HCT116 (cell line): ENCODE measurements around the gene DDR1. TPM values are rescaled to one million over a fixed set of nuclear protein-coding genes. Genes with fewer than 3 reads are reported as not detected.

ENCODE experiments used
- ATAC-seq: fragments of 200-7000 bp; cut with Tn5 transposase; 2 replicates; pipeline ENCODE4 v1.9.1; 2020; ENCODE audit warnings: mild to moderate bottlenecking, moderate library complexity
- BruUV-seq: library from RNA; stranded (reverse); fragments of 400-500 nt; replicated peaks from 2 replicates; lab custom pipeline; 2021; lab: Mats Ljungman, UMichigan
- CTCF ChIA-PET: fragments of 300-600 bp; sonication (Branson Sonifier 250); formaldehyde crosslinking; loops from one replicate; lab custom pipeline; 2021; ENCODE audit warnings: antibody characterized with exemption; lab: Charles Lee
- POLR2A ChIA-PET: fragments of 300-600, 350-600 bp; sonication (Branson Sonifier 250); formaldehyde crosslinking; loops from one replicate; lab custom pipeline; 2021; ENCODE audit warnings: antibody characterized with exemption; lab: Charles Lee
- RAD21 ChIA-PET, 2 experiments: fragments of 300-600 bp; sonication (Branson Sonifier 250); formaldehyde crosslinking; loops; one replicate each; lab custom pipeline; 2023; ENCODE audit warnings: low total read pairs in 2 of 2; ENCODE audit not compliant: uncharacterized antibody in 2 of 2, unreplicated experiment in 2 of 2, low non-redundant PET in 1 of 2; lab: Charles Lee
- DNase-seq: peaks from one replicate; pipeline ENCODE4 v3.0.0-alpha.2; 2010; ENCODE audit warnings: low read depth, low spot score
- H2AFZ ChIP-seq: fragments of 200-600 bp; shearing (Covaris generic), sonication (generic); 2 replicates; pipeline ENCODE4 v1.6.1; 2017; ENCODE audit warnings: low read depth, mixed run types, mixed read lengths, antibody characterized with exemption, low read length; ENCODE audit not compliant: poor library complexity, severe bottlenecking
- H3K27ac ChIP-seq: 2 replicates; pipeline ENCODE4 v1.5.1; 2012; ENCODE audit warnings: low read depth, low read length
- H3K27me3 ChIP-seq: fragments of 200-600 bp; sonication (generic); 2 replicates; pipeline ENCODE4 v1.6.1; 2016; ENCODE audit warnings: mixed run types, low read length, mixed read lengths; ENCODE audit not compliant: insufficient read depth
- H3K36me3 ChIP-seq, 2 experiments: fragments of 200-500 bp in 1 of 2; fragments of 200-600 bp in 1 of 2; sonication (Bioruptor generic) in 1 of 2; sonication (generic) in 1 of 2; 2 replicates each; pipeline versions ENCODE4 v1.5.1 to v1.6.1; 2014 to 2016; ENCODE audit warnings: low read length in 2 of 2, inconsistent platforms in 1 of 2, mixed read lengths in 1 of 2, mixed run types in 1 of 2; ENCODE audit not compliant: insufficient read depth in 2 of 2, control insufficient read depth in 1 of 2
- H3K4me1 ChIP-seq, 2 experiments: fragments of 200-600 bp in 1 of 2; sonication (generic) in 1 of 2; 2 replicates each; pipeline versions ENCODE4 v1.5.1 to v1.6.1; 2012 to 2017; ENCODE audit warnings: low read length in 2 of 2, inconsistent platforms in 1 of 2, mild to moderate bottlenecking in 1 of 2, mixed read lengths in 1 of 2, mixed run types in 1 of 2, moderate library complexity in 1 of 2; ENCODE audit not compliant: insufficient read depth in 2 of 2, control insufficient read depth in 1 of 2
- H3K4me2 ChIP-seq: fragments of 200-600 bp; sonication (generic); 2 replicates; pipeline ENCODE4 v1.6.1; 2017; ENCODE audit warnings: mixed run types, low read length, mixed read lengths
- H3K4me3 ChIP-seq, 2 experiments: fragments of 200-600 bp in 1 of 2; sonication (generic) in 1 of 2; replicated peaks in 1 of 2; 2 replicates each; pipeline ENCODE4 v1.5.1; 2011 to 2016; ENCODE audit warnings: low read length in 2 of 2, control low read depth in 1 of 2, low read depth in 1 of 2, mild to moderate bottlenecking in 1 of 2, mixed read lengths in 1 of 2, mixed run types in 1 of 2
- H3K79me2 ChIP-seq: fragments of 200-600 bp; sonication (generic); 2 replicates; pipeline ENCODE4 v1.6.1; 2017; ENCODE audit warnings: mild to moderate bottlenecking, mixed run types, low read length, moderate library complexity, mixed read lengths; ENCODE audit not compliant: insufficient read depth
- H3K9ac ChIP-seq: fragments of 200-600 bp; sonication (generic); 2 replicates; pipeline ENCODE4 v1.6.1; 2016; ENCODE audit warnings: low read length, mixed read lengths
- H3K9me2 ChIP-seq: fragments of 200-600 bp; sonication (generic), shearing (Covaris generic); 2 replicates; pipeline ENCODE4 v1.6.1; 2017; ENCODE audit warnings: mixed run types, mild to moderate bottlenecking, moderate library complexity; ENCODE audit not compliant: insufficient read depth
- H3K9me3 ChIP-seq, 2 experiments: fragments of 200-500 bp in 1 of 2; fragments of 200-600 bp in 1 of 2; sonication (Bioruptor generic) in 1 of 2; sonication (generic) in 1 of 2; 2 replicates each; pipeline ENCODE4 v1.6.1; 2014 to 2017; ENCODE audit warnings: low read length in 2 of 2, mixed read lengths in 2 of 2, inconsistent platforms in 1 of 2, low read depth in 1 of 2, mild to moderate bottlenecking in 1 of 2, mixed run types in 1 of 2, moderate library complexity in 1 of 2; ENCODE audit not compliant: control insufficient read depth in 1 of 2, insufficient read depth in 1 of 2
- H4K20me1 ChIP-seq: fragments of 200-600 bp; sonication (generic), shearing (Covaris generic); 2 replicates; pipeline ENCODE4 v1.6.1; 2017; ENCODE audit warnings: mixed run types, mild to moderate bottlenecking, moderate library complexity; ENCODE audit not compliant: insufficient read depth
- CEBPB ChIP-seq: IDR thresholded peaks from 2 replicates; pipeline ENCODE4 v1.6.1; 2012; ENCODE audit warnings: low read depth
- JUND ChIP-seq: IDR thresholded peaks from 2 replicates; pipeline ENCODE4 v1.6.1; 2012
- POLR2A ChIP-seq: IDR thresholded peaks from 2 replicates; pipeline ENCODE4 v1.7.0; 2011; ENCODE audit warnings: borderline replicate concordance; ENCODE audit not compliant: insufficient read depth, insufficient read length; ENCODE audit errors: extremely low read depth
- RAD21 ChIP-seq: IDR thresholded peaks from 2 replicates; pipeline ENCODE4 v1.6.1; 2012; ENCODE audit warnings: low read depth, mild to moderate bottlenecking
- SIN3A ChIP-seq: IDR thresholded peaks from 2 replicates; pipeline ENCODE4 v1.6.1; 2012; ENCODE audit warnings: low read depth
- TCF7L2 ChIP-seq: IDR thresholded peaks from 2 replicates; pipeline ENCODE4 v1.7.0; 2011; ENCODE audit warnings: borderline replicate concordance, inconsistent platforms; ENCODE audit not compliant: insufficient read depth, insufficient read length; ENCODE audit errors: extremely low read depth
- ZFX ChIP-seq: fragments of 450-650 bp; IDR thresholded peaks from 2 replicates; pipeline ENCODE4 v1.6.1; 2017
- intact Hi-C: fragments of 100-400 bp; cut with micrococcal nuclease; formaldehyde crosslinking; loops from 2 replicates; pipeline ENCODE4 v1.10.0; 2022
- total RNA-seq: library from RNA; stranded (reverse); gene quantifications from one replicate; pipeline ENCODE4 v1.2.1, GENCODE V29; 2021; ENCODE audit not compliant: unreplicated experiment
- TF ChIP-seq, protein P1 (sequence below): IDR thresholded peaks from 2 replicates; pipeline ENCODE4 v1.6.1; 2012

The DDR1 gene
- total RNA-seq, 1 experiment from 2014 or later: 211 TPM

DNA sequence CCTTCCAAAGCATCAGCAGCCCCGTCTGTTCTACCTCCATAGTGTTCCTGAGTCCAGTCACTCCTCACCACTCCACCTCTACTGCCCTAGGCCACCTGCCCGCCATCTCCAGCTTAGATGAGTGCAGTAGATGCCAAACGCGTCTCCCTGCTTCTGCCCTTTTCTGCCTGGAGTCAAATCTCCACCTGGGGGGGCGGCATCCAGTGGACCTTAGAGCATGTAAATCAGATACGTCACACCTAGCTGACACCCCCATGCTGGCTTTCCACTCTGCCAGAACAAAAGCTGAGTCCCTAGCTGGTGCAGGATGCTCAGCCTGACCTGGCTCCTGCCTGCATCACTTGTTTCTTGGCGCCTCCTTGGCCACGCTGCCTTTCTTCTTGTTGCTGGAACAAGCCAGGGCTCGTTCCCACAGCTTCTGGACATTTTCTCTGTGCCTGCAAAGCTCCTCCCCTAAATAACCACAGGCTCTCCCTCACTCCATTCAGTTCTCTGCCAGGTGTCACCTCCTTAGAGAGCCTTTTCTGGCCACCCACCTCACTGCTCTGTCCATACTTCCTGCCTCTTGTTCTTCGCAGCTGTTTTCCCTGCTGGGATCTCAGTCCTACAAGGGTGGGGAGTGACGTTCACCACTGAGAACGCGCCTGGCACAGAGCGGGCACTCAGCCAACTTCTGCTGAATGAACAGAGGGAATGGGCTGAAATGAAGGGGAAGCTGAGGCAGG lies 5.8 kb downstream of the DDR1 start (continued):
- TF ChIP-seq POLR2A: no peak
- no peak for TF ChIP-seq SIN3A
- TF ChIP-seq CEBPB: no peak
- no peak for TF ChIP-seq JUND
- TF ChIP-seq, protein P1, sequence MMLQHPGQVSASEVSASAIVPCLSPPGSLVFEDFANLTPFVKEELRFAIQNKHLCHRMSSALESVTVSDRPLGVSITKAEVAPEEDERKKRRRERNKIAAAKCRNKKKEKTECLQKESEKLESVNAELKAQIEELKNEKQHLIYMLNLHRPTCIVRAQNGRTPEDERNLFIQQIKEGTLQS: no peak

DNA sequence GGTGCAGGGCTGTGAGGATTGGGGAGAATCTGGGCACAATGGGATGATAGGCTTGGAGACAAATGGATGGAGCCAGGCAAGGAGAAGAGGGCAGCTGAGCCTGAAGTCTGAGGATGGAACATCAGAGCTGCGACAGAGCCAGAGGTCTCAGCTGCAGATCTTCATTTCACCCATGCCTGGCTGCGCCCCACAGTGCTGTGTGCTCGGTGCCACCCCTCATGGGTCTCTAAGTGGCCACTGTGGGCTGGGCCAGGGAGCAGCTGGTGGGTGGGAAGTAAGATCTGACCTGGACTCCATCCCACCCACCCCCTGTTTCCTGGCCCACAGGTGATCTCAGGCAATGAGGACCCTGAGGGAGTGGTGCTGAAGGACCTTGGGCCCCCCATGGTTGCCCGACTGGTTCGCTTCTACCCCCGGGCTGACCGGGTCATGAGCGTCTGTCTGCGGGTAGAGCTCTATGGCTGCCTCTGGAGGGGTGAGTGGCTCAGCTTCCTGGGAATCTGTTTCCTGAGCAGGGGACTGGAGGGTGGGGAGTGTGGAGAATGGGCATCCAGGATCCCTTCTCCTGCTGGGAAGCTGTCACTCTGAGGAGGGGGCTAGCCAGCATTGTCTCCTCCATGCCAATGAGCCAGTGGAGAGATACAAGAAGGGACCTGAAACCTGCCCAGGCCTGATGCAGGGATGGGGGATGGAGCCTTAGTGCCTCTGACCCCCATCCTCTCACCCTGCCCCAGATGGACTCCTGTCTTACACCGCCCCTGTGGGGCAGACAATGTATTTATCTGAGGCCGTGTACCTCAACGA lies 6.5 kb downstream of the DDR1 start:
- CTCF ChIA-PET: no interaction called here

DNA sequence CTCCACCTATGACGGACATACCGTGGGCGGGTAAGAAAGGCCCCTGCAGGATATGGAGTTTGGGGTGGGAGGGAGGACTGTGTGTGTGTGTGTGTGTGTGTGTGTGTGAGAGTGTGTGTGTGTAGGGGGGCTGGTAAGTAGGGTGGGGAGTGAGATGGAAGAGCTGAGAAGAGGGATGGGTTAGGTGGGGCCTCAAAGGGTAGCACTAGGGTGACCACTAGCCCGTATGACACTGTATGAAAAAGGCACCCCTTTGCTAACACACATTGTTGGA lies 7.1 kb downstream of the DDR1 start:
- no peaks in the 10 kb centered on the region for H3K27me3 ChIP-seq
- H3K9ac ChIP-seq: no peak overlapping the region
- ChIA-PET CTCF (no interaction called here), POLR2A (no interaction called here), RAD21 (no interaction called here)
- H3K9me2 ChIP-seq: no peaks in the 10 kb centered on the region
- no peak overlapping the region for H2AFZ ChIP-seq
- peaks cover 55% of the 10 kb centered on the region in 2 experiments for H3K36me3 ChIP-seq
- ATAC-seq: no peak
- peaks cover 22% of the 10 kb centered on the region in 2 experiments for H3K4me1 ChIP-seq
- H4K20me1 ChIP-seq: no peaks in the 10 kb centered on the region
- no peak for DNase-seq
- no TSS peak for BruUV-seq
- H3K4me2 ChIP-seq: no peak overlapping the region
- no peak overlapping the region for H3K4me3 ChIP-seq
- H3K9me3 ChIP-seq: no peaks in the 10 kb centered on the region
- no peak overlapping the region for H3K27ac ChIP-seq
- TF ChIP-seq RAD21 (no peak), TCF7L2 (no peak)
- intact Hi-C loops: no loop called here
- H3K79me2 ChIP-seq: peaks cover 47% of the 10 kb centered on the region

More for the DNA sequence above, 6.5 kb downstream of the DDR1 start:
- TF ChIP-seq ZFX: no peak
- no peak for ATAC-seq
- Histone ChIP-seq H3K4me1 (peaks cover 23 to 28% of the 10 kb centered on the region in 2 experiments), H3K9ac (no peak overlapping the region), H3K9me3 (no peaks in the 10 kb centered on the region), H2AFZ (no peak overlapping the region), H3K9me2 (no peaks in the 10 kb centered on the region), H3K79me2 (peaks cover 53% of the 10 kb centered on the region), H3K4me2 (no peak overlapping the region), H3K4me3 (no peak overlapping the region), H4K20me1 (no peaks in the 10 kb centered on the region), H3K36me3 (peaks cover 51 to 55% of the 10 kb centered on the region in 2 experiments), H3K27ac (no peak overlapping the region; the same call in 1 of the 2 replicates), H3K27me3 (no peaks in the 10 kb centered on the region)
- intact Hi-C loops: no loop called here
- ChIA-PET RAD21 (no interaction called here), POLR2A (no interaction called here)
- no TSS peak for BruUV-seq
- no peak for DNase-seq
